ENCODE results near the gene G6PC3.

Gene G6PC3

GRCh38 chr17:44065668-44066203 is 4.8 kb upstream of the G6PC3 start (continued):
- TF ChIP-seq ZSCAN30 (tag by site-specific recombination; IDR thresholded peaks at IDR 0.05) = no peak
- TF ChIP-seq ZNF792 (tag by site-specific recombination; IDR thresholded peaks at IDR 0.05) = peak; percentile 40; the same call in 1 of the 2 replicates
- TF ChIP-seq, protein P1, sequence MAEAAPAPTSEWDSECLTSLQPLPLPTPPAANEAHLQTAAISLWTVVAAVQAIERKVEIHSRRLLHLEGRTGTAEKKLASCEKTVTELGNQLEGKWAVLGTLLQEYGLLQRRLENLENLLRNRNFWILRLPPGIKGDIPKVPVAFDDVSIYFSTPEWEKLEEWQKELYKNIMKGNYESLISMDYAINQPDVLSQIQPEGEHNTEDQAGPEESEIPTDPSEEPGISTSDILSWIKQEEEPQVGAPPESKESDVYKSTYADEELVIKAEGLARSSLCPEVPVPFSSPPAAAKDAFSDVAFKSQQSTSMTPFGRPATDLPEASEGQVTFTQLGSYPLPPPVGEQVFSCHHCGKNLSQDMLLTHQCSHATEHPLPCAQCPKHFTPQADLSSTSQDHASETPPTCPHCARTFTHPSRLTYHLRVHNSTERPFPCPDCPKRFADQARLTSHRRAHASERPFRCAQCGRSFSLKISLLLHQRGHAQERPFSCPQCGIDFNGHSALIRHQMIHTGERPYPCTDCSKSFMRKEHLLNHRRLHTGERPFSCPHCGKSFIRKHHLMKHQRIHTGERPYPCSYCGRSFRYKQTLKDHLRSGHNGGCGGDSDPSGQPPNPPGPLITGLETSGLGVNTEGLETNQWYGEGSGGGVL (tag by site-specific recombination; IDR thresholded peaks at IDR 0.05) = peak; percentile 91
- TF ChIP-seq ZFHX2 (tag by site-specific recombination; conservative IDR thresholded peaks at IDR 0.05) = peak; percentile 52; the same call in 1 of the 2 replicates
- TF ChIP-seq, protein P2, sequence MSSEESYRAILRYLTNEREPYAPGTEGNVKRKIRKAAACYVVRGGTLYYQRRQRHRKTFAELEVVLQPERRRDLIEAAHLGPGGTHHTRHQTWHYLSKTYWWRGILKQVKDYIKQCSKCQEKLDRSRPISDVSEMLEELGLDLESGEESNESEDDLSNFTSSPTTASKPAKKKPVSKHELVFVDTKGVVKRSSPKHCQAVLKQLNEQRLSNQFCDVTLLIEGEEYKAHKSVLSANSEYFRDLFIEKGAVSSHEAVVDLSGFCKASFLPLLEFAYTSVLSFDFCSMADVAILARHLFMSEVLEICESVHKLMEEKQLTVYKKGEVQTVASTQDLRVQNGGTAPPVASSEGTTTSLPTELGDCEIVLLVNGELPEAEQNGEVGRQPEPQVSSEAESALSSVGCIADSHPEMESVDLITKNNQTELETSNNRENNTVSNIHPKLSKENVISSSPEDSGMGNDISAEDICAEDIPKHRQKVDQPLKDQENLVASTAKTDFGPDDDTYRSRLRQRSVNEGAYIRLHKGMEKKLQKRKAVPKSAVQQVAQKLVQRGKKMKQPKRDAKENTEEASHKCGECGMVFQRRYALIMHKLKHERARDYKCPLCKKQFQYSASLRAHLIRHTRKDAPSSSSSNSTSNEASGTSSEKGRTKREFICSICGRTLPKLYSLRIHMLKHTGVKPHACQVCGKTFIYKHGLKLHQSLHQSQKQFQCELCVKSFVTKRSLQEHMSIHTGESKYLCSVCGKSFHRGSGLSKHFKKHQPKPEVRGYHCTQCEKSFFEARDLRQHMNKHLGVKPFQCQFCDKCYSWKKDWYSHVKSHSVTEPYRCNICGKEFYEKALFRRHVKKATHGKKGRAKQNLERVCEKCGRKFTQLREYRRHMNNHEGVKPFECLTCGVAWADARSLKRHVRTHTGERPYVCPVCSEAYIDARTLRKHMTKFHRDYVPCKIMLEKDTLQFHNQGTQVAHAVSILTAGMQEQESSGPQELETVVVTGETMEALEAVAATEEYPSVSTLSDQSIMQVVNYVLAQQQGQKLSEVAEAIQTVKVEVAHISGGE (tag by site-specific recombination; conservative IDR thresholded peaks at IDR 0.05; ENCODE audit: low read depth) = peak; percentile 86
- peak; percentile 97 for TF ChIP-seq ZNF341 (tag by site-specific recombination; IDR thresholded peaks at IDR 0.05; ENCODE audit: low read depth)
- TF ChIP-seq, protein P3, sequence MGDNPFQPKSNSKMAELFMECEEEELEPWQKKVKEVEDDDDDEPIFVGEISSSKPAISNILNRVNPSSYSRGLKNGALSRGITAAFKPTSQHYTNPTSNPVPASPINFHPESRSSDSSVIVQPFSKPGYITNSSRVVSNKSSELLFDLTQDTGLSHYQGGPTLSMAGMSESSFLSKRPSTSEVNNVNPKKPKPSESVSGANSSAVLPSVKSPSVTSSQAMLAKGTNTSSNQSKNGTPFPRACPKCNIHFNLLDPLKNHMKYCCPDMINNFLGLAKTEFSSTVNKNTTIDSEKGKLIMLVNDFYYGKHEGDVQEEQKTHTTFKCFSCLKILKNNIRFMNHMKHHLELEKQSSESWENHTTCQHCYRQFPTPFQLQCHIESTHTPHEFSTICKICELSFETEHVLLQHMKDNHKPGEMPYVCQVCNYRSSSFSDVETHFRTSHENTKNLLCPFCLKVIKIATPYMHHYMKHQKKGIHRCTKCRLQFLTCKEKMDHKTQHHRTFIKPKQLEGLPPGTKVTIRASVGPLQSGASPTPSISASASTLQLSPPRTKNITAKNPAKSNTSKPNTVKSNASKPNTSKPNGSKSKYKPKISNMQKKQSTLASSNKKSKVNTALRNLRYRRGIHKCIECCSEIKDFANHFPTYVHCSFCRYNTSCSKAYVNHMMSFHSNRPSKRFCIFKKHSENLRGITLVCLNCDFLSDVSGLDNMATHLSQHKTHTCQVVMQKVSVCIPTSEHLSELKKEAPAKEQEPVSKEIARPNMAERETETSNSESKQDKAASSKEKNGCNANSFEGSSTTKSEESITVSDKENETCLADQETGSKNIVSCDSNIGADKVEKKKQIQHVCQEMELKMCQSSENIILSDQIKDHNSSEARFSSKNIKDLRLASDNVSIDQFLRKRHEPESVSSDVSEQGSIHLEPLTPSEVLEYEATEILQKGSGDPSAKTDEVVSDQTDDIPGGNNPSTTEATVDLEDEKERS (tag by site-specific recombination; IDR thresholded peaks at IDR 0.05) = no peak
- no peak for TF ChIP-seq ZBTB20 (tag by site-specific recombination; IDR thresholded peaks at IDR 0.05)
- peak; percentile 51; the same call in 1 of the 2 replicates for TF ChIP-seq ZNF366 (tag by site-specific recombination; conservative IDR thresholded peaks at IDR 0.05)
- no peak for TF ChIP-seq ZNF10 (tag by site-specific recombination; IDR thresholded peaks at IDR 0.05)
- TF ChIP-seq MYNN (tag by site-specific recombination; IDR thresholded peaks at IDR 0.05; ENCODE audit: borderline replicate concordance) = no peak
- 0 out of 2 replicates have a peak, but pooled peaks have one; percentile 3 for TF ChIP-seq ZBTB6 (tag by site-specific recombination; IDR thresholded peaks at IDR 0.05)
- no peak for TF ChIP-seq ZNF596 (tag by site-specific recombination; IDR thresholded peaks at IDR 0.05)
- peak; percentile 39; the same call in 1 of the 2 replicates for TF ChIP-seq KLF1 (tag by site-specific recombination; IDR thresholded peaks at IDR 0.05)
- peak; percentile 69 for TF ChIP-seq SP3 (tag by site-specific recombination; IDR thresholded peaks at IDR 0.05)
- TF ChIP-seq ZNF670 (tag by site-specific recombination; IDR thresholded peaks at IDR 0.05; ENCODE audit: low read depth) = no peak
- TF ChIP-seq AEBP2 (tag by site-specific recombination; IDR thresholded peaks at IDR 0.05; ENCODE audit: borderline replicate concordance) = no peak
- peak; percentile 89 for TF ChIP-seq ZBTB48 (tag by site-specific recombination; IDR thresholded peaks at IDR 0.05)
- TF ChIP-seq SCRT2 (tag by site-specific recombination; IDR thresholded peaks at IDR 0.05) = peak; percentile 86
- TF ChIP-seq PRDM1 (tag by site-specific recombination; IDR thresholded peaks at IDR 0.05) = peak; percentile 81
- no peak for TF ChIP-seq ZNF843 (tag by site-specific recombination; IDR thresholded peaks at IDR 0.05)
- TF ChIP-seq, protein P4, sequence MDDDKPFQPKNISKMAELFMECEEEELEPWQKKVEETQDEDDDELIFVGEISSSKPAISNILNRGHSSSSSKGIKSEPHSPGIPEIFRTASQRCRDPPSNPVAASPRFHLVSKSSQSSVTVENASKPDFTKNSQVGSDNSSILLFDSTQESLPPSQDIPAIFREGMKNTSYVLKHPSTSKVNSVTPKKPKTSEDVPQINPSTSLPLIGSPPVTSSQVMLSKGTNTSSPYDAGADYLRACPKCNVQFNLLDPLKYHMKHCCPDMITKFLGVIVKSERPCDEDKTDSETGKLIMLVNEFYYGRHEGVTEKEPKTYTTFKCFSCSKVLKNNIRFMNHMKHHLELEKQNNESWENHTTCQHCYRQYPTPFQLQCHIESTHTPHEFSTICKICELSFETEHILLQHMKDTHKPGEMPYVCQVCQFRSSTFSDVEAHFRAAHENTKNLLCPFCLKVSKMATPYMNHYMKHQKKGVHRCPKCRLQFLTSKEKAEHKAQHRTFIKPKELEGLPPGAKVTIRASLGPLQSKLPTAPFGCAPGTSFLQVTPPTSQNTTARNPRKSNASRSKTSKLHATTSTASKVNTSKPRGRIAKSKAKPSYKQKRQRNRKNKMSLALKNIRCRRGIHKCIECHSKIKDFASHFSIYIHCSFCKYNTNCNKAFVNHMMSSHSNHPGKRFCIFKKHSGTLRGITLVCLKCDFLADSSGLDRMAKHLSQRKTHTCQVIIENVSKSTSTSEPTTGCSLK (tag by site-specific recombination; IDR thresholded peaks at IDR 0.05) = no peak
- peak; percentile 24; the same call in 1 of the 2 replicates for TF ChIP-seq SP7 (tag by site-specific recombination; IDR thresholded peaks at IDR 0.05)
- peak; percentile 81 for TF ChIP-seq ZNF600 (tag by site-specific recombination; IDR thresholded peaks at IDR 0.05)
- 0 out of 2 replicates have a peak, but pooled peaks have one; percentile 20 for TF ChIP-seq ZSCAN16 (tag by site-specific recombination; IDR thresholded peaks at IDR 0.05)
- TF ChIP-seq ZNF837 (tag by site-specific recombination; IDR thresholded peaks at IDR 0.05) = no peak
- TF ChIP-seq KLF8 (tag by site-specific recombination; IDR thresholded peaks at IDR 0.05) = 0 out of 2 replicates have a peak, but pooled peaks have one; percentile 22
